Neuronal stem cell (in vitro differentiated cells): ENCODE measurements around the gene EEF1B2.
"Not testable (repeated sequence)": the region's sequence is repeated elsewhere in the genome, so short reads cannot be mapped to it uniquely, and the experiment has no call there.

Source experiments
- DNase-seq: peaks from one replicate; pipeline ENCODE4 v3.0.0-alpha.2; 2013; ENCODE audit warnings: low spot score
- H2AFZ ChIP-seq: one replicate; pipeline ENCODE4 v1.6.1; 2013; ENCODE audit warnings: mild to moderate bottlenecking, low read length, inconsistent platforms
- H2AK5ac ChIP-seq: 2 replicates; pipeline ENCODE4 v1.6.1; 2013; ENCODE audit warnings: low read depth, mild to moderate bottlenecking, inconsistent platforms, low read length, moderate library complexity, mixed read lengths
- H2BK120ac ChIP-seq: 2 replicates; pipeline ENCODE4 v1.6.1; 2013; ENCODE audit warnings: low read depth, mild to moderate bottlenecking, inconsistent platforms, low read length, moderate library complexity, mixed read lengths
- H2BK12ac ChIP-seq: one replicate; pipeline ENCODE4 v1.6.1; 2013; ENCODE audit warnings: low read length, inconsistent platforms
- H2BK15ac ChIP-seq: 2 replicates; pipeline ENCODE4 v1.6.1; 2013; ENCODE audit warnings: mild to moderate bottlenecking, low read length, inconsistent platforms, mixed read lengths
- H2BK5ac ChIP-seq: one replicate; pipeline ENCODE4 v1.6.1; 2013; ENCODE audit warnings: inconsistent platforms, mild to moderate bottlenecking, low read length, moderate library complexity
- H3K14ac ChIP-seq: one replicate; pipeline ENCODE4 v1.6.1; 2013; ENCODE audit warnings: low read length, inconsistent platforms
- H3K18ac ChIP-seq: 2 replicates; pipeline ENCODE4 v1.6.1; 2013; ENCODE audit warnings: low read length, inconsistent platforms
- H3K23ac ChIP-seq: 2 replicates; pipeline ENCODE4 v1.6.1; 2013; ENCODE audit warnings: low read depth, mild to moderate bottlenecking, mixed read lengths, low read length, inconsistent platforms; ENCODE audit not compliant: poor library complexity
- H3K27ac ChIP-seq: replicated peaks from 3 replicates; pipeline ENCODE4 v1.5.1; 2013; ENCODE audit warnings: low read length, inconsistent platforms
- H3K27me3 ChIP-seq, 3 experiments: 2 replicates each; pipeline ENCODE4 v1.6.1; 2013; ENCODE audit warnings: low read length in 3 of 3, mild to moderate bottlenecking in 2 of 3, inconsistent platforms in 1 of 3, low read depth in 1 of 3, mixed read lengths in 1 of 3, moderate library complexity in 1 of 3; ENCODE audit not compliant: control insufficient read depth in 3 of 3, insufficient read depth in 3 of 3
- H3K36me3 ChIP-seq, 2 donors: replicated peaks in 1 of 2; 2 replicates each; pipeline ENCODE4 v1.6.1; 2013; ENCODE audit warnings: low read length in 2 of 2; ENCODE audit not compliant: control insufficient read depth in 2 of 2, insufficient read depth in 2 of 2
- H3K4ac ChIP-seq: 2 replicates; pipeline ENCODE4 v1.6.1; 2013; ENCODE audit warnings: inconsistent platforms, mild to moderate bottlenecking, low read length, moderate library complexity
- H3K4me1 ChIP-seq, 2 donors: 1 replicate in 1 of 2; 2 replicates in 1 of 2; pipeline ENCODE4 v1.6.1; 2013; ENCODE audit warnings: low read length in 2 of 2, low read depth in 1 of 2; ENCODE audit not compliant: control insufficient read depth in 2 of 2, insufficient read depth in 1 of 2
- H3K4me2 ChIP-seq: one replicate; pipeline ENCODE4 v1.6.1; 2013; ENCODE audit warnings: mild to moderate bottlenecking, low read length, inconsistent platforms; ENCODE audit not compliant: insufficient read depth, poor library complexity, severe bottlenecking
- H3K4me3 ChIP-seq, 2 donors: 2 replicates each; pipeline ENCODE4 v1.5.1; 2013; ENCODE audit warnings: low read length in 2 of 2, mild to moderate bottlenecking in 2 of 2, inconsistent platforms in 1 of 2, moderate library complexity in 1 of 2
- H3K79me1 ChIP-seq: one replicate; pipeline ENCODE4 v1.6.1; 2013; ENCODE audit warnings: low read depth, mild to moderate bottlenecking, inconsistent platforms, low read length, moderate library complexity
- H3K9ac ChIP-seq: one replicate; pipeline ENCODE4 v1.6.1; 2013; ENCODE audit warnings: mild to moderate bottlenecking, low read depth, low read length, inconsistent platforms; ENCODE audit not compliant: poor library complexity
- H3K9me3 ChIP-seq, 2 donors: replicated peaks in 1 of 2; 2 replicates each; pipeline versions ENCODE3 to v1.6.1; 2013; ENCODE audit warnings: low read length in 2 of 2, mild to moderate bottlenecking in 2 of 2, inconsistent platforms in 1 of 2, low read depth in 1 of 2, mixed read lengths in 1 of 2, moderate library complexity in 1 of 2; ENCODE audit not compliant: control insufficient read depth in 2 of 2, insufficient read depth in 1 of 2
- H4K8ac ChIP-seq: one replicate; pipeline ENCODE4 v1.6.1; 2013; ENCODE audit warnings: low read depth, mild to moderate bottlenecking, inconsistent platforms, low read length, moderate library complexity
- H4K91ac ChIP-seq: one replicate; pipeline ENCODE4 v1.6.1; 2013; ENCODE audit warnings: low read length, low read depth, mild to moderate bottlenecking, inconsistent platforms; ENCODE audit not compliant: poor library complexity
- WGBS, 2 donors: extraction: QIAGEN DNeasy Blood & Tissue Kit; methylation state at CpG; one replicate each; pipeline ENCODE4 v1.1.7; 2013; ENCODE audit warnings: missing lambda C conversion rate in 2 of 2, mixed read lengths in 1 of 2; ENCODE audit not compliant: insufficient read length in 2 of 2, insufficient replicate concordance in 1 of 2; ENCODE audit errors: extremely low coverage in 2 of 2; 5-methylcytosine and 5-hydroxymethylcytosine counted together

EEF1B2 gene

GRCh38 chr2:206158563-206159345 is 941 bp upstream of the EEF1B2 start:
- DNase-seq, result no peak
- no CpG with 5 or more reads among the region's 33 CpGs for WGBS, 2 donors
- H3K14ac ChIP-seq, result no peak overlapping the region

GRCh38 chr2:206160125-206160806 is 571 bp downstream of the EEF1B2 start:
- peak overlapping the region; percentile 70 for H3K4me2 ChIP-seq
- H4K8ac ChIP-seq, result no peak overlapping the region
- no peak overlapping the region for H2BK120ac ChIP-seq
- H3K4me3 ChIP-seq, result peak overlapping the region; percentile 80 to 97
- H2BK12ac ChIP-seq, result no peak overlapping the region
- peaks cover 5% of the 10 kb centered on the region for H3K79me1 ChIP-seq
- H3K27ac ChIP-seq, result no peak overlapping the region
- H2AK5ac ChIP-seq, result no peak overlapping the region
- H4K91ac ChIP-seq, result no peak overlapping the region
- H2AFZ ChIP-seq, result peak overlapping the region; percentile 88
- H3K4me1 ChIP-seq, result peaks cover 4 to 9% of the 10 kb centered on the region in 2 donors
- peak overlapping the region; percentile 52 for H3K18ac ChIP-seq
- no CpG with 5 or more reads among the region's 30 CpGs for WGBS, 2 donors
- no peak overlapping the region for H2BK15ac ChIP-seq
- peak overlapping the region; percentile 39 for H2BK5ac ChIP-seq
- no peak for DNase-seq
- no peak overlapping the region for H3K4ac ChIP-seq
- peak overlapping the region; percentile 82 for H3K14ac ChIP-seq
- H3K23ac ChIP-seq, result no peak overlapping the region
- H3K9ac ChIP-seq, result peak overlapping the region; percentile 84
- no peaks in the 10 kb centered on the region for H3K27me3 ChIP-seq
- H3K9me3 ChIP-seq, result peaks cover 0 to 5% of the 10 kb centered on the region in 2 donors
- peaks cover 23 to 59% of the 10 kb centered on the region in 2 donors for H3K36me3 ChIP-seq

More at GRCh38 chr2:206158563-206159345, 941 bp upstream of the EEF1B2 start:
- Histone ChIP-seq H2AK5ac (no peak overlapping the region), H3K4ac (no peak overlapping the region), H3K4me1 (peaks cover 4 to 9% of the 10 kb centered on the region in 2 donors), H2BK12ac (no peak overlapping the region), H3K4me3 (peak overlapping the region; percentile 80 to 88), H4K8ac (no peak overlapping the region), H3K9ac (peak overlapping the region; percentile 86), H2AFZ (peak overlapping the region; percentile 88), H3K27me3 (no peaks in the 10 kb centered on the region), H2BK120ac (no peak overlapping the region), H3K23ac (peak overlapping the region; percentile 61), H2BK5ac (peak overlapping the region; percentile 62), H3K27ac (peak overlapping the region; percentile 89), H3K79me1 (peaks cover 5% of the 10 kb centered on the region), H3K18ac (peak overlapping the region; percentile 84), H4K91ac (no peak overlapping the region), H3K9me3 (peaks cover 0 to 5% of the 10 kb centered on the region in 2 donors), H3K36me3 (peaks cover 21 to 47% of the 10 kb centered on the region in 2 donors), H3K4me2 (peak overlapping the region; percentile 62), H2BK15ac (no peak overlapping the region)

- peak overlapping the region; percentile 70 for H3K4me2 ChIP-seq
- H3K23ac ChIP-seq, result no peak overlapping the region
- peak overlapping the region in 1 of 2 donors; percentile 80 for H3K4me3 ChIP-seq
- H3K14ac ChIP-seq, result no peak overlapping the region
- H3K36me3 ChIP-seq, result peaks cover 23 to 59% of the 10 kb centered on the region in 2 donors
- no peak overlapping the region for H2AFZ ChIP-seq
- H2BK12ac ChIP-seq, result no peak overlapping the region
- no peaks in the 10 kb centered on the region for H3K27me3 ChIP-seq
- H2BK120ac ChIP-seq, result no peak overlapping the region
- no peak overlapping the region for H4K91ac ChIP-seq
- no peak overlapping the region for H2AK5ac ChIP-seq
- H4K8ac ChIP-seq, result no peak overlapping the region
- H3K4ac ChIP-seq, result no peak overlapping the region
- no peak overlapping the region for H2BK5ac ChIP-seq
- H3K79me1 ChIP-seq, result peaks cover 5% of the 10 kb centered on the region
- H3K4me1 ChIP-seq, result peaks cover 4 to 9% of the 10 kb centered on the region in 2 donors
- no peak for DNase-seq
- H3K9ac ChIP-seq, result no peak overlapping the region
- H3K27ac ChIP-seq, result no peak overlapping the region
- H2BK15ac ChIP-seq, result no peak overlapping the region
- peaks cover 0 to 5% of the 10 kb centered on the region in 2 donors for H3K9me3 ChIP-seq
- WGBS, 2 donors, result no CpG with 5 or more reads among the region's 2 CpGs
- H3K18ac ChIP-seq, result no peak overlapping the region
Observed at GRCh38 chr2:206160807-206161179, 1.1 kb downstream of the EEF1B2 start.

GRCh38 chr2:206162401-206162800 is 2.7 kb downstream of the EEF1B2 start:
- not testable (repeated sequence) for DNase-seq, H3K9me3 ChIP-seq, H4K8ac ChIP-seq, H3K14ac ChIP-seq, H2BK12ac ChIP-seq, H2BK5ac ChIP-seq, H4K91ac ChIP-seq, H3K27ac ChIP-seq, H3K79me1 ChIP-seq, H2AK5ac ChIP-seq, H3K18ac ChIP-seq, H2BK120ac ChIP-seq, H3K4me2 ChIP-seq, H3K9ac ChIP-seq, H3K23ac ChIP-seq, H3K4me3 ChIP-seq, H2AFZ ChIP-seq, H3K27me3 ChIP-seq, H3K4me1 ChIP-seq, H2BK15ac ChIP-seq, H3K4ac ChIP-seq
- peaks cover 22 to 48% of the 10 kb centered on the region in 2 donors for H3K36me3 ChIP-seq
- WGBS, 2 donors, result no CpG with 5 or more reads among the region's 4 CpGs
